ENCODE data around the gene ACP6. TPM values are rescaled to one million over a fixed set of nuclear protein-coding genes. Genes with fewer than 3 reads are reported as not detected.
"Not testable (repeated sequence)": the region's sequence is repeated elsewhere in the genome, so short reads cannot be mapped to it uniquely, and the experiment has no call there.

The ACP6 gene
- total RNA-seq (2014; rRNA removed; shearing (Covaris generic); ENCODE audit: low replicate concordance): 14.9 and 31.2 TPM in 2 replicates

GRCh38 chr1:147670319-147671001 lies at the start of gene ACP6:
Gene ACP6, minus strand, starts transcription at chr1:147670524. Its CDS starts 476 bp downstream, at chr1:147670048.
- in situ Hi-C loops (cut with HindIII; ENCODE audit: low pct_unique_long_range_greater_than_20kb, low sequenced_read_pairs): no loop called here
- DNase-seq (ENCODE audit: low read depth): peak; percentile 90

GRCh38 chr1:147719711-147720225 lies 49.4 kb upstream of the ACP6 start:
- no peak for DNase-seq (ENCODE audit: low read depth)
- in situ Hi-C loops (cut with HindIII; ENCODE audit: low pct_unique_long_range_greater_than_20kb, low sequenced_read_pairs): no loop called here

GRCh38 chr1:147719029-147719698 lies 48.8 kb upstream of the ACP6 start:
- in situ Hi-C loops (cut with HindIII; ENCODE audit: low pct_unique_long_range_greater_than_20kb, low sequenced_read_pairs): no loop called here

GRCh38 chr1:147717706-147718097 lies 47.4 kb upstream of the ACP6 start:
- in situ Hi-C loops (cut with HindIII; ENCODE audit: low pct_unique_long_range_greater_than_20kb, low sequenced_read_pairs): no loop called here
- DNase-seq (ENCODE audit: low read depth): peak; percentile 12

More at GRCh38 chr1:147719029-147719698, 48.8 kb upstream of the ACP6 start:
- DNase-seq (ENCODE audit: low read depth): peak; percentile 14

- DNase-seq (ENCODE audit: low read depth): peak; percentile 82
- in situ Hi-C loops (cut with HindIII; ENCODE audit: low pct_unique_long_range_greater_than_20kb, low sequenced_read_pairs): no loop called here
Measured at GRCh38 chr1:147717051-147717705, 46.9 kb upstream of the ACP6 start.

GRCh38 chr1:147712605-147713004 lies 42.3 kb upstream of the ACP6 start:
- in situ Hi-C loops (cut with HindIII; ENCODE audit: low pct_unique_long_range_greater_than_20kb, low sequenced_read_pairs): no loop called here

GRCh38 chr1:147700042-147701006 lies 30.0 kb upstream of the ACP6 start:
- DNase-seq (ENCODE audit: low read depth): peak; percentile 63
- in situ Hi-C loops (cut with HindIII; ENCODE audit: low pct_unique_long_range_greater_than_20kb, low sequenced_read_pairs): no loop called here

More at GRCh38 chr1:147712605-147713004, 42.3 kb upstream of the ACP6 start:
- no peak for DNase-seq (ENCODE audit: low read depth)

- peak; percentile 18 for DNase-seq (ENCODE audit: low read depth)
- in situ Hi-C loops (cut with HindIII; ENCODE audit: low pct_unique_long_range_greater_than_20kb, low sequenced_read_pairs): no loop called here
Measured at GRCh38 chr1:147699686-147700041, 29.3 kb upstream of the ACP6 start.

- no peak for DNase-seq (ENCODE audit: low read depth)
- in situ Hi-C loops (cut with HindIII; ENCODE audit: low pct_unique_long_range_greater_than_20kb, low sequenced_read_pairs): no loop called here
Measured at GRCh38 chr1:147683163-147683763, 12.9 kb upstream of the ACP6 start.

- DNase-seq (ENCODE audit: low read depth); in situ Hi-C loops (cut with HindIII; ENCODE audit: low pct_unique_long_range_greater_than_20kb, low sequenced_read_pairs): not testable (repeated sequence)
Measured at GRCh38 chr1:147680608-147681235, 10.4 kb upstream of the ACP6 start.

- DNase-seq (ENCODE audit: low read depth); in situ Hi-C loops (cut with HindIII; ENCODE audit: low pct_unique_long_range_greater_than_20kb, low sequenced_read_pairs): not testable (repeated sequence)
Measured at GRCh38 chr1:147677681-147678080, 7.4 kb upstream of the ACP6 start.

GRCh38 chr1:147676311-147677085 lies 6.2 kb upstream of the ACP6 start:
- DNase-seq (ENCODE audit: low read depth): no peak

GRCh38 chr1:147673816-147674215 lies 3.5 kb upstream of the ACP6 start:
- DNase-seq (ENCODE audit: low read depth): no peak
- in situ Hi-C loops (cut with HindIII; ENCODE audit: low pct_unique_long_range_greater_than_20kb, low sequenced_read_pairs): no loop called here

More at GRCh38 chr1:147676311-147677085, 6.2 kb upstream of the ACP6 start:
- in situ Hi-C loops (cut with HindIII; ENCODE audit: low pct_unique_long_range_greater_than_20kb, low sequenced_read_pairs): no loop called here

GRCh38 chr1:147673406-147673805 lies 3.1 kb upstream of the ACP6 start:
- DNase-seq (ENCODE audit: low read depth): no peak

GRCh38 chr1:147669469-147670318 lies 630 bp downstream of the ACP6 start:
- peak; percentile 65 for DNase-seq (ENCODE audit: low read depth)
- in situ Hi-C loops (cut with HindIII; ENCODE audit: low pct_unique_long_range_greater_than_20kb, low sequenced_read_pairs): no loop called here

More at GRCh38 chr1:147673406-147673805, 3.1 kb upstream of the ACP6 start:
- in situ Hi-C loops (cut with HindIII; ENCODE audit: low pct_unique_long_range_greater_than_20kb, low sequenced_read_pairs): no loop called here

- in situ Hi-C loops (cut with HindIII; ENCODE audit: low pct_unique_long_range_greater_than_20kb, low sequenced_read_pairs): no loop called here
Measured at GRCh38 chr1:147665521-147665920, 4.8 kb downstream of the ACP6 start.

More at GRCh38 chr1:147665521-147665920, 4.8 kb downstream of the ACP6 start:
- DNase-seq (ENCODE audit: low read depth): no peak
